Fibroblast of the aortic adventitia (primary cell): ENCODE data around the gene EMP3. TPM values are rescaled to one million over a fixed set of nuclear protein-coding genes. Genes with fewer than 3 reads are reported as not detected.

Source experiments
- DNase-seq: peaks from one replicate; pipeline ENCODE4 v3.0.0-alpha.2; 2010; ENCODE audit warnings: low read depth
- H3K4me3 ChIP-seq: 2 replicates; pipeline ENCODE4 v1.5.1; 2011; ENCODE audit warnings: low read depth, mild to moderate bottlenecking, control low read depth, low read length, moderate library complexity
- total RNA-seq: library from RNA; depleted of rRNA; stranded (reverse); fragments of >200 nt; gene quantifications from 2 replicates; pipeline ENCODE4 v1.2.3, GENCODE V29; 2012; ENCODE audit warnings: low replicate concordance
- TF ChIP-seq, protein P1 (sequence below): IDR thresholded peaks from 2 replicates; pipeline ENCODE4 v1.5.1; 2011; ENCODE audit warnings: mild to moderate bottlenecking, low read length, control low read depth, inconsistent platforms; ENCODE audit not compliant: insufficient read depth

Gene EMP3
- total RNA-seq, 1 donor = 369 TPM

DNA sequence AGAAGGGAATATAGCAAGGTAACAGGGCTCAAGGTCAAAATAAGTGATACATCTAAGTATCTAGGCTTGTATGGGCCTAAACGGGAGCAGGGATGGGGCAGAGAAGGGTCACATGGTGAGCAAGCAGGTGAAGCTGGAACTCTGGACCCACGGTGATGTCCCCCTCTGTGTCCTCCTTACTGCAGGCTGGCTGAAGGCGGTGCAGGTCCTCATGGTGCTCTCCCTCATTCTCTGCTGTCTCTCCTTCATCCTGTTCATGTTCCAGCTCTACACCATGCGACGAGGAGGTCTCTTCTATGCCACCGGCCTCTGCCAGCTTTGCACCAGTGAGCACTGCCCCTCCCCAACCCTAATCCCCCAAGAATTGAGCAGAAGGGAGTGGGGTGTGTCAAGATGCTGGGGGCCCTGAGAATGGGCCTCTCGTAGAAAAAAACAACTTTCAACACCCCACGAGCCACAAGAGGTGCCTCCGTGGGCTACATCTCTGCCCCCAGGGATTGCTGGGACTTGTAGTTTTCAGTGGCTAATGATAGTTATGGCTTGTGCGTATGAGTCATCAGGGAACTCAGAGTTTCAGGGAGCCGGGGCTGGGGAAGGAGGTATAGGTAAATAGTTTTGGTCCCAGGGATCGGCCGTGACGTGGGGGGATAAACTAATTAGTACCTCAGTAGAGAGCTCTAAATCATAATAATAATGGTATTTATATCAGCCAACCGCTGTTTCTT is 4.0 kb downstream of the EMP3 start:
- TF ChIP-seq, protein P1, sequence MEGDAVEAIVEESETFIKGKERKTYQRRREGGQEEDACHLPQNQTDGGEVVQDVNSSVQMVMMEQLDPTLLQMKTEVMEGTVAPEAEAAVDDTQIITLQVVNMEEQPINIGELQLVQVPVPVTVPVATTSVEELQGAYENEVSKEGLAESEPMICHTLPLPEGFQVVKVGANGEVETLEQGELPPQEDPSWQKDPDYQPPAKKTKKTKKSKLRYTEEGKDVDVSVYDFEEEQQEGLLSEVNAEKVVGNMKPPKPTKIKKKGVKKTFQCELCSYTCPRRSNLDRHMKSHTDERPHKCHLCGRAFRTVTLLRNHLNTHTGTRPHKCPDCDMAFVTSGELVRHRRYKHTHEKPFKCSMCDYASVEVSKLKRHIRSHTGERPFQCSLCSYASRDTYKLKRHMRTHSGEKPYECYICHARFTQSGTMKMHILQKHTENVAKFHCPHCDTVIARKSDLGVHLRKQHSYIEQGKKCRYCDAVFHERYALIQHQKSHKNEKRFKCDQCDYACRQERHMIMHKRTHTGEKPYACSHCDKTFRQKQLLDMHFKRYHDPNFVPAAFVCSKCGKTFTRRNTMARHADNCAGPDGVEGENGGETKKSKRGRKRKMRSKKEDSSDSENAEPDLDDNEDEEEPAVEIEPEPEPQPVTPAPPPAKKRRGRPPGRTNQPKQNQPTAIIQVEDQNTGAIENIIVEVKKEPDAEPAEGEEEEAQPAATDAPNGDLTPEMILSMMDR = no peak
- peak; percentile 36 for DNase-seq
- no peak overlapping the region for H3K4me3 ChIP-seq

DNA sequence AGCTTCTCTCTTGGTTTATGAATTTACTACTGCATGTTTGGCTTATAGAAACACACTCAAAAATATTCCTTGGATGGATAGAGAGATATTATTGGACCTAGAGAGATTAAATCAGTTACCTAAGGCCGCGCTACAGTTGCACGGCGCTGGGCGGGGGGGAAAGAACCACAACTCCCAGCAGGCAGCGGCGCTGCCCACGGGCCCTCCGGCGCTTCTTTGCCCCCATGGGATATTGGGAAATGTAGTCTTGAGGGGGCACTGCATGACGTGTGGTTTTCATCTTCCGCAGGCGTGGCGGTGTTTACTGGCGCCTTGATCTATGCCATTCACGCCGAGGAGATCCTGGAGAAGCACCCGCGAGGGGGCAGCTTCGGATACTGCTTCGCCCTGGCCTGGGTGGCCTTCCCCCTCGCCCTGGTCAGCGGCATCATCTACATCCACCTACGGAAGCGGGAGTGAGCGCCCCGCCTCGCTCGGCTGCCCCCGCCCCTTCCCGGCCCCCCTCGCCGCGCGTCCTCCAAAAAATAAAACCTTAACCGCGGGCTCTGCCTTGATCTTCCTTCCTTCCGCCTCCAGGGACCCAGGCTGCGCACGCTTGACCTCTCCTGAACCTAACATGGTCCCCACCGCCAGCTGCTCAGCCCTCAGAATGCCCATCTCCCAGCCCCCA is 4.8 kb downstream of the EMP3 start:
- DNase-seq = no peak

DNA sequence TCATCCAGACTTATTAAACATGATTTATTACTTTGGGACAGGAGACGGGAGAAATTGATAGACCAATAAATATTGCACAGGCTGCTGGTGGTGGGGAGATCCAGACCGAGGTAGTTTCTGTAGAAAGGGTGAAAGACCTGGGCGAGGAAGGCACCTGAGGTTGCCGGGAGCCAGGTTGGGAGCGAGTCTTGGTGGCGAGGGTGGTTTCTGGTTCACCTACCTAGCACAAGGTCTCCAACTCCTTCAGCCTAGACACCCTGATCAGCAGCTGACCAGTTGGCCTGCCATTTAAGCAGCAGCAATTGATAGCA is 7.0 kb downstream of the EMP3 start:
- no peak overlapping the region for H3K4me3 ChIP-seq
- TF ChIP-seq, protein P1 = no peak
- DNase-seq = no peak

More for the DNA sequence above, 4.8 kb downstream of the EMP3 start:
- TF ChIP-seq, protein P1 = no peak
- H3K4me3 ChIP-seq = no peak overlapping the region

DNA sequence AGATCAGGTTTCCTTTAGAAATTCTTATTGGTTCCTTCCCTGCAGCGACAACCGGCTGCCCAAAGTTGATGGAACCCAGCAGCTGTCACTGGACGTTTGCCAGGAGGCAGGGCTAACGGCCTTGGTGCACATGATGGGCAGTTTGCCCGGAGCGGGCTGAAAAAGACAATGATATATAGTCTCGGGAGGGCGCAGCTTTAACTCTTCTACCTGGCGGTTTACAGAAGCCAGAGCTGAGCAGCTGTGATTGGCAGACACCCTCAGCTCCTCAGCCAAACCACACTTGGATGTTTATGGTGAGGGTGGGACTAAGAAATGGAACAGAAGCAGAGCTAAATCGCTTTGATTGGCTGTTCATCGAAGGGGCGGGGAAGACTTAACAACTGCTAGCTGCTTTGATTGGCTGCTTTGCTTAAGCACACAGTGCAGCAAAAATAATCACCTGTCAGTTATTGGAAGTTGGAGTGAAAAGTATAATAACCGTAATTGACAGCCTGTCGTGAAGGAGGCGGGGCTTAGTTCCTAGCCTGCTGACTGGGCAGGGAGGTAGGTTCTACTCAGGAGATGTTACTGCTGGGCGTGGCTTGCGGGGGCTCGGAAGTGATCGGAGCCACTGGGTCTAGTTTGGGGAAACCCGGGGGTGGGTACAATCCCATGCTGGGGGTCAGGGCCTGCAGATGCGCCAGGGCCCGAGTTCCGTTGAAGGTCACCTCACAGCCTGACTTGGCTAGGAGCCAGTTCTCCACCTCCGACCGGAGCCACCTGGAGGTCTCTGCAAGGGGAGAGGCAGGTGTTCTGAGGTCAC is 7.5 kb downstream of the EMP3 start:
- peak; percentile 98 for DNase-seq
- H3K4me3 ChIP-seq = no peak overlapping the region
- TF ChIP-seq, protein P1 = no peak

DNA sequence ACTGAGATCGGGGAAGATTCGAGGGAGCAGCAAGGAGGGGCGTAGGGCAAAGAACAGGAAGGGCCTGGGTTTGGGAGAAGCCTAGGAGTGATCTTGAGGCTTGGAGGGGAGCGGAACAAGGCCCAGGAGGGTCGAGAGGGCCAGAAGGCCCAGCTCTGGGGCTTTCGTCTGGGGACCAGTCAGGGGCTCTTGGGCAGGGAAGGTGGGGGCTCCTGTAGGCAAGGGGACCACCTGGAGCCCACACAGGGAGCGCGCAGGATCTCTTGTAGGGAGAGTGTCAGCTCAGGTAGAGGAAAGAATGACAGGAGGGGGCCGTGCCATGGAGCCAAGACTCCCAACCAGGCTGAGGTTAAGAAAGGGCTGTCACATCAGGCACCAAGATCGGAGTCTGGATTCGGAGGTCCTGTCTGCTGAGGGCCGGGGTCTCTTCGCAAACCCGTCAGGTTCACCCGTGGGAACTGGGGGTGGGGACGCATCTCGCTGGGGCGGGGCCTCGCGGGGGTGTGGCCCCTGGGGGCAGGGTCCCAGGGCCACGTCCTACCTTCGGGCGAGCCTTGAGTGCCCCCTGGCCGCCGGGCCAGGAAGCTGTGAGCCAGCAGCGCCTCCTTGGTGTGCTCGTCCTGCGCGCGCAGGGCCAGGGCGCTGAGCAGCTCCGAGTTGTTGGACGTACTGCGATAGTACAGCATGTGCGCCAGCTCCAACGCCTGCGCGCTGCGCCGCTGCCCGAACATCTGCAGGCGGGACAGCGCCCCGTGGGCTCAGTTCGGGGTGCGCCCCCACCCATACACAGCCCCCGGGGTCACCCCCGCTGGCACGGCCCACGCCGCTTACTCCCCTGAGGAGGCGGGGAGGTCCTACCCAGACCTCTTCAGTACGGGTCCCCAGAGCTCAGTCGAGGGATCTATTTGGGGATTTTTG is 8.4 kb downstream of the EMP3 start:
- H3K4me3 ChIP-seq = peak overlapping the region; percentile 57
- TF ChIP-seq, protein P1 = peak; percentile 77
- peak; percentile 87 for DNase-seq

DNA sequence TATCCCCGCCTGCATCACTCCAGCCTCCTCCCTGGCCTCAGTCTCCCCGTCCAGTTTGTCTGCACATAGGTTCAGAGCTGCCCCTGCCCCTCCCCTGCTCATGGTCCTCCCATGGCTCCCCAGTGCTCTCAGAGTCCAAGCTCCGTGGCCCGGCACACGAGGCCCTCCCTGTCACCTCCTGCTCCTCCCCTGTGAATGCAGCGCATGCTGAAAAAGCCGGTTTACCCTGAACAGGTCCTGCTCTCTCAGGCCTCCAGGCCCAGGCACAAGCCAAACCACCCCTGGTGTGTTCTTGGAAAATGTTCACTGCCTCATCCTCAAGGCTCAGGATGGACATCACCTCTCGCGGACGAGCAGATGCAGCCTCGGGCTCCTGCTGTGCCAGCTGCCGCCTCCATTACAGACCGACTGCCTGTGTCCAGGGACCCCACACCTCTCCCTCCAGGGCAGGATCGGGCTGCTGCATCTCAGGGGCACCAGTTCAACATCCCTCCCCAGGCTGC is 13.0 kb downstream of the EMP3 start:
- H3K4me3 ChIP-seq = no peak overlapping the region
- TF ChIP-seq, protein P1 = no peak
- DNase-seq = no peak
